ENCODE data around the gene UGT3A1.

- TF ChIP-seq CTCF (IDR thresholded peaks at IDR 0.05) (no peak), EP300 (IDR thresholded peaks at IDR 0.05) (no peak)
These were observed 37.8 kb upstream of the UGT3A1 start for GRCh38 chr5:36028816-36029465.
